Spleen (tissue), 11 donors: ENCODE results near the gene OBSCN. TPM values are rescaled to one million over a fixed set of nuclear protein-coding genes. Genes with fewer than 3 reads are reported as not detected.

Experiments
- DNase-seq: peaks from one replicate; pipeline ENCODE4 v3.0.0-alpha.2; 2020
- H3K27ac ChIP-seq, 8 donors: fragments of 200-600 bp; sonication (generic) in 7 of 8; 1 replicate in 4 of 8; 2 replicates in 4 of 8; pipeline versions ENCODE4 v1.5.0 to v1.8.0; 2016 to 2021; ENCODE audit warnings: inconsistent platforms in 4 of 8, mild to moderate bottlenecking in 4 of 8, moderate library complexity in 1 of 8
- H3K27me3 ChIP-seq, 7 donors: fragments of 200-600 bp; sonication (generic) in 6 of 7; replicated peaks in 1 of 7; 1 replicate in 4 of 7; 2 replicates in 3 of 7; pipeline versions ENCODE4 v1.5.0 to v1.8.0; 2016 to 2021; ENCODE audit warnings: inconsistent platforms in 3 of 7, mild to moderate bottlenecking in 1 of 7
- H3K36me3 ChIP-seq, 6 donors: fragments of 200-600 bp; sonication (generic) in 5 of 6; 1 replicate in 4 of 6; 2 replicates in 2 of 6; pipeline versions ENCODE4 v1.5.0 to v1.8.0; 2016 to 2021; ENCODE audit warnings: inconsistent platforms in 2 of 6
- H3K4me1 ChIP-seq, 6 donors: fragments of 200-600 bp; sonication (generic) in 5 of 6; 1 replicate in 3 of 6; 2 replicates in 3 of 6; pipeline versions ENCODE4 v1.5.0 to v1.8.0; 2016 to 2021; ENCODE audit warnings: inconsistent platforms in 3 of 6
- H3K4me3 ChIP-seq, 8 donors: fragments of 200-600 bp; sonication (generic) in 7 of 8; 1 replicate in 4 of 8; 2 replicates in 4 of 8; pipeline versions ENCODE4 v1.5.0 to v1.8.0; 2016 to 2021; ENCODE audit warnings: inconsistent platforms in 4 of 8, mild to moderate bottlenecking in 4 of 8, moderate library complexity in 2 of 8
- H3K9me3 ChIP-seq, 8 donors: fragments of 200-600 bp; sonication (generic) in 7 of 8; 1 replicate in 4 of 8; 2 replicates in 4 of 8; pipeline versions ENCODE4 v1.5.0 to v1.8.0; 2016 to 2021; ENCODE audit warnings: inconsistent platforms in 4 of 8
- POLR2A ChIP-seq, 3 donors: fragments of 450-650 bp; IDR thresholded peaks; one replicate each; pipeline ENCODE4 v1.5.1; 2017; ENCODE audit warnings: antibody characterized with exemption in 3 of 3, mild to moderate bottlenecking in 1 of 3
- POLR2AphosphoS5 ChIP-seq, 3 donors: sonication (generic); formaldehyde crosslinking; IDR thresholded peaks; one replicate each; pipeline ENCODE4 v1.5.1; 2017; ENCODE audit warnings: antibody characterized with exemption in 3 of 3
- WGBS, 5 donors: extraction: QIAGEN DNeasy Blood & Tissue Kit in 3 of 5; methylation state at CpG; one replicate each; pipeline versions ENCODE4 v1.1.5 to v1.1.7; 2013 to 2018; 5-methylcytosine and 5-hydroxymethylcytosine counted together
- intact Hi-C: fragments of 100-400 bp; cut with DNase I; formaldehyde crosslinking; loops from one replicate; pipeline ENCODE4 v1.15.0; 2023; ENCODE audit warnings: low total_unique reads
- polyA plus RNA-seq, 3 donors: library from polyadenylated mRNA; stranded (reverse); fragments of 200-250 nt; gene quantifications; one replicate each; pipeline ENCODE4 v1.2.1, GENCODE V29; 2013
- total RNA-seq, 7 donors: library from RNA; depleted of rRNA in 3 of 7; stranded (reverse); fragments of >200 nt in 3 of 7; fragmentation: NEBNext Ultra II Directional in 4 of 7; extraction: Animal tissue kit (Norgen Biotek cat#: 25700) in 4 of 7; gene quantifications; one replicate each; pipeline versions ENCODE4 v1.1.0 to v1.2.1, GENCODE V29; 2016 to 2021
- TF ChIP-seq, protein P1 (sequence below), 11 experiments: fragments of 200-600 bp in 7 of 11; fragments of 450-650 bp in 4 of 11; sonication (generic) in 4 of 11; IDR thresholded peaks in 8 of 11; conservative IDR thresholded peaks in 3 of 11; 1 replicate in 7 of 11; 2 replicates in 4 of 11; pipeline versions ENCODE4 v1.4.0 to v1.8.0; 2016 to 2021; ENCODE audit warnings: antibody characterized with exemption in 11 of 11, inconsistent platforms in 4 of 11, mild to moderate bottlenecking in 1 of 11
- donor health status: healthy with polysubstance abuse.
- donor health status: DM: no; HTN: no; CAD: no; lungs with moderate emphysema.
- donor health status: DM: no; HTN: no; CAD: no.
- donor health status: Bipolar disorder and iron deficiency.
- donor health status: healthy.
- donor health status: DM: no; HTN: no; CAD: no.
- donor health status: DM: yes; HTN: yes; CAD: no.

The OBSCN gene
- total and polyA plus RNA-seq, 10 donors: 12.6 to 71.7 (median 41.9) TPM

DNA sequence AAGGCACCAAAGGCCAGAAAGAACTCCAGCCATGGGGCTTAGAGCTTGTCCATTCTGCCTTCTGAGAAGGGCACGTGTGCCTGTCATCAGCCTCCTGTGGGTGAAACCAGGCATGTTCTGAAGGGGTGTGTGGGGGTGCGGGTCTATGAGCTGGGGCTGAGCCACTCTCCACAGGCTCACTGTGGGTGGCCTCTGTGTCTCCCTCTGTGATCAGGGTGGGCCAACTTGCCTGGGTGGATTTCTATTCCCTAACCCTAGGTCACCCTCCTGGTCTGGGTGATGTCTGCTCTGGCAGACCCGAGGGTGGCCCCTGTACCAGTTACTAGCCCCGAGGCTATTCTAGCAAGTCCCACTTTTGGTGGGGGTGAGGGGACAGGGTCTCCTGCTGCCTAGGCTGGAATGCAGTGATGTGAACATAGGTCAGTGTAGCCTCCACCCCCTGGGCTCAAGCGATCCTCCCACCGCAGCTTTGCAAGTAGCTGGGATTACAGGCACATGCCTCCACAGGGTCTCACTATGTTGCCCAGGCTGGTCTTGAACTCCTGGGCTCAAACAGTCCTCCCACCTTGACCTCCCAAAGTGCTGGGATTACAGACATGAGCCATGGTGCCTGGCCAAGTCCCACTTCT is 104.4 kb downstream of the OBSCN start:
- Histone ChIP-seq H3K27me3 (no peaks in the 10 kb centered on the region), H3K4me1 (no peaks in the 10 kb centered on the region), H3K9me3 (peaks cover 0 to 30% (median 18%) of the 10 kb centered on the region in 8 donors), H3K36me3 (peaks cover 0 to 19% (median 2%) of the 10 kb centered on the region in 6 donors), H3K27ac (no peak overlapping the region), H3K4me3 (no peak overlapping the region)
- intact Hi-C loops: no loop called here
- no peak for DNase-seq
- whole genome bisulfite sequencing, 5 donors: 91 to 97% (median 92%) methylated on average over 5 to 6 of the region's 6 CpGs
- TF ChIP-seq POLR2AphosphoS5 (IDR thresholded peaks at IDR 0.05) (no peak), POLR2A (IDR thresholded peaks at IDR 0.05) (no peak)
- TF ChIP-seq, protein P1, sequence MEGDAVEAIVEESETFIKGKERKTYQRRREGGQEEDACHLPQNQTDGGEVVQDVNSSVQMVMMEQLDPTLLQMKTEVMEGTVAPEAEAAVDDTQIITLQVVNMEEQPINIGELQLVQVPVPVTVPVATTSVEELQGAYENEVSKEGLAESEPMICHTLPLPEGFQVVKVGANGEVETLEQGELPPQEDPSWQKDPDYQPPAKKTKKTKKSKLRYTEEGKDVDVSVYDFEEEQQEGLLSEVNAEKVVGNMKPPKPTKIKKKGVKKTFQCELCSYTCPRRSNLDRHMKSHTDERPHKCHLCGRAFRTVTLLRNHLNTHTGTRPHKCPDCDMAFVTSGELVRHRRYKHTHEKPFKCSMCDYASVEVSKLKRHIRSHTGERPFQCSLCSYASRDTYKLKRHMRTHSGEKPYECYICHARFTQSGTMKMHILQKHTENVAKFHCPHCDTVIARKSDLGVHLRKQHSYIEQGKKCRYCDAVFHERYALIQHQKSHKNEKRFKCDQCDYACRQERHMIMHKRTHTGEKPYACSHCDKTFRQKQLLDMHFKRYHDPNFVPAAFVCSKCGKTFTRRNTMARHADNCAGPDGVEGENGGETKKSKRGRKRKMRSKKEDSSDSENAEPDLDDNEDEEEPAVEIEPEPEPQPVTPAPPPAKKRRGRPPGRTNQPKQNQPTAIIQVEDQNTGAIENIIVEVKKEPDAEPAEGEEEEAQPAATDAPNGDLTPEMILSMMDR (IDR thresholded peaks at IDR 0.05 in 8 of 11, conservative IDR thresholded peaks at IDR 0.05 in 3 of 11): no peak

DNA sequence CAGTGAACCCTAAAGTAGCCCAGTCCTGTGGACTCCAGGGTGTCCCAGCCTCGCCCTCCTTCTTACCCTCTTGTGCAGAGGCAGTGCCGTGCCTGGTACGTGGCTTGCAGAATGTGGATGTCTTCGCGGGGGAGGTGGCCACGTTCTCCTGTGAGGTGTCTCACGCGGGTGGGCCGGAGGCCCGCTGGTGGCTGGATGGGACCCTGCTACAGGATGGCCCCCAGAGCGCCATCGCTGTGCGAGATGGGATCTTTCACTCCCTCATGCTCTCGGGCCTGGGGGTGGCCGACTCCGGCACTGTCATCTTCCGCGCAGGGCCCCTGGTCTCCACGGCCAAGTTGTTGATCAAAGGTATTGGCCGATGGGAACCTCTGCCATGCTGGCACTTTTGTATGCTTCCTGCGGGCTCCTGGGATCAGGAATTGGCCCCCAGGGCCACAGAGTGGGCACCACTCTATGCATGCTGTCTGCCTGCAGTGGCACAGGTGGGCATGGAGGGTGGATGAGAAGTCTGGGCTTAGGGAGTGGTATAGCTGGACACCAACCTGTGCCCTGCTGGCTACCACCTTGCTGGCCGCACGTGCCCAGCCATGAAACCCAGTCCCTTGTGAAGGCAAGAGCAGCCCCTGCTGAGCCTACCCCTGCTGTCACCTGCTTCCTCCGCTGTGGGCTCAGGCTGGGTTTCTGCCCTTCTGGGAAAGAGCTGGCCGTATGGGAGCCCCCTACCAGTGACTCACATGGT is 105.9 kb downstream of the OBSCN start:
- H3K27ac ChIP-seq: no peak overlapping the region
- WGBS, 5 donors: 94 to 97% (median 95%) methylated on average over 19 to 25 of the region's 25 CpGs
- intact Hi-C loops: no loop called here

GRCh38 chr1:228314315-228314657 is 106.4 kb downstream of the OBSCN start:
- Histone ChIP-seq H3K36me3 (peaks cover 0 to 40% (median 12%) of the 10 kb centered on the region in 6 donors), H3K9me3 (peaks cover 0 to 30% (median 18%) of the 10 kb centered on the region in 8 donors), H3K4me3 (no peak overlapping the region), H3K27ac (no peak overlapping the region), H3K27me3 (no peaks in the 10 kb centered on the region), H3K4me1 (no peaks in the 10 kb centered on the region)
- WGBS, 5 donors: 79 to 96% (median 86%) methylated on average over 2 to 3 of the region's 3 CpGs
- DNase-seq: peak; percentile 62
- intact Hi-C loops: no loop called here
- TF ChIP-seq POLR2A (IDR thresholded peaks at IDR 0.05) (no peak), POLR2AphosphoS5 (IDR thresholded peaks at IDR 0.05) (no peak)
- TF ChIP-seq, protein P1 (IDR thresholded peaks at IDR 0.05 in 8 of 11, conservative IDR thresholded peaks at IDR 0.05 in 3 of 11): no peak

More for the DNA sequence above, 105.9 kb downstream of the OBSCN start:
- TF ChIP-seq POLR2AphosphoS5 (IDR thresholded peaks at IDR 0.05) (no peak), POLR2A (IDR thresholded peaks at IDR 0.05) (no peak)
- TF ChIP-seq, protein P1 (IDR thresholded peaks at IDR 0.05 in 8 of 11, conservative IDR thresholded peaks at IDR 0.05 in 3 of 11): no peak
- peaks cover 0 to 30% (median 18%) of the 10 kb centered on the region in 8 donors for H3K9me3 ChIP-seq
- H3K4me3 ChIP-seq: no peak overlapping the region
- H3K4me1 ChIP-seq: no peaks in the 10 kb centered on the region
- peaks cover 0 to 34% (median 7%) of the 10 kb centered on the region in 6 donors for H3K36me3 ChIP-seq
- no peaks in the 10 kb centered on the region for H3K27me3 ChIP-seq
- DNase-seq: peak; percentile 59
